ENCODE data around the gene RAI1.

The RAI1 gene

GRCh38 chr17:17719966-17720543 lies 38.8 kb downstream of the RAI1 start:
- H3K27me3 ChIP-seq (ENCODE audit: control insufficient read depth, insufficient read depth, low read length): no peaks in the 10 kb centered on the region
- no peak overlapping the region for H3K4me2 ChIP-seq (ENCODE audit: low read length)
- TF ChIP-seq, protein P1, sequence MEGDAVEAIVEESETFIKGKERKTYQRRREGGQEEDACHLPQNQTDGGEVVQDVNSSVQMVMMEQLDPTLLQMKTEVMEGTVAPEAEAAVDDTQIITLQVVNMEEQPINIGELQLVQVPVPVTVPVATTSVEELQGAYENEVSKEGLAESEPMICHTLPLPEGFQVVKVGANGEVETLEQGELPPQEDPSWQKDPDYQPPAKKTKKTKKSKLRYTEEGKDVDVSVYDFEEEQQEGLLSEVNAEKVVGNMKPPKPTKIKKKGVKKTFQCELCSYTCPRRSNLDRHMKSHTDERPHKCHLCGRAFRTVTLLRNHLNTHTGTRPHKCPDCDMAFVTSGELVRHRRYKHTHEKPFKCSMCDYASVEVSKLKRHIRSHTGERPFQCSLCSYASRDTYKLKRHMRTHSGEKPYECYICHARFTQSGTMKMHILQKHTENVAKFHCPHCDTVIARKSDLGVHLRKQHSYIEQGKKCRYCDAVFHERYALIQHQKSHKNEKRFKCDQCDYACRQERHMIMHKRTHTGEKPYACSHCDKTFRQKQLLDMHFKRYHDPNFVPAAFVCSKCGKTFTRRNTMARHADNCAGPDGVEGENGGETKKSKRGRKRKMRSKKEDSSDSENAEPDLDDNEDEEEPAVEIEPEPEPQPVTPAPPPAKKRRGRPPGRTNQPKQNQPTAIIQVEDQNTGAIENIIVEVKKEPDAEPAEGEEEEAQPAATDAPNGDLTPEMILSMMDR (IDR thresholded peaks at IDR 0.05): no peak
- H3K9me3 ChIP-seq (ENCODE audit: control insufficient read depth, low read length): no peaks in the 10 kb centered on the region
- H3K4me3 ChIP-seq (ENCODE audit: low read depth, low read length): no peak overlapping the region
- H3K27ac ChIP-seq: no peak overlapping the region
- no peak overlapping the region for H2AFZ ChIP-seq
- peaks cover 94% of the 10 kb centered on the region for H3K79me2 ChIP-seq
- no peak overlapping the region for H3K9ac ChIP-seq
- peaks cover 26% of the 10 kb centered on the region for H3K4me1 ChIP-seq
- no peaks in the 10 kb centered on the region for H3K36me3 ChIP-seq (ENCODE audit: control insufficient read depth, insufficient read depth, low read length)

GRCh38 chr17:17721140-17721668 lies 39.9 kb downstream of the RAI1 start:
- H3K27ac ChIP-seq: no peak overlapping the region
- H3K36me3 ChIP-seq (ENCODE audit: control insufficient read depth, insufficient read depth, low read length): no peaks in the 10 kb centered on the region
- H3K9me3 ChIP-seq (ENCODE audit: control insufficient read depth, low read length): no peaks in the 10 kb centered on the region
- H3K27me3 ChIP-seq (ENCODE audit: control insufficient read depth, insufficient read depth, low read length): no peaks in the 10 kb centered on the region
- H3K4me1 ChIP-seq: peaks cover 26% of the 10 kb centered on the region
- H3K4me3 ChIP-seq (ENCODE audit: low read depth, low read length): no peak overlapping the region
- H3K79me2 ChIP-seq: peaks cover 94% of the 10 kb centered on the region
- TF ChIP-seq, protein P1 (IDR thresholded peaks at IDR 0.05): no peak
- H3K9ac ChIP-seq: no peak overlapping the region
- H2AFZ ChIP-seq: no peak overlapping the region
- H3K4me2 ChIP-seq (ENCODE audit: low read length): no peak overlapping the region

- peaks cover 94% of the 10 kb centered on the region for H3K79me2 ChIP-seq
These were observed 41.0 kb downstream of the RAI1 start for GRCh38 chr17:17722081-17722905.

DNA sequence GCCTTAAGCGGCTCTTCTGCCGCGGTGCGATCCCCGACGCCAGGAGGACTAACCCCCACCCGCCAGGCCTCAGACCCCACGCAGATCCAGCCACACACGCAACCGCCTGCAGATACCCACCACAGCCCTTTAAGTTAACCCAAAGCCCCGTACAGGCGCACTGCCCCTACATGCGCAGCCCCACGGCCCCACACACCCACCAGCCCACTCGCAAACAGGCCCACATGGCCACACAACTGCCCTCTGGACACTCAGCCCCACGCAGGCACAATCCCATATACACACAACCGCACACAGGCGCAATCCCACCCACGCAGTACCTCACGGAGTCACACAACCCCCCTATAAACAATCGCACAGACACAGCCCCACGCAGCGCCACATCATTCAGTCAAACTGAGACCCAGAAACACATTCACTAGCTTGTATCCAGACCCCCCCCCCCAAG lies 41.7 kb downstream of the RAI1 start:
- Histone ChIP-seq H3K36me3 (ENCODE audit: control insufficient read depth, insufficient read depth, low read length) (no peaks in the 10 kb centered on the region), H3K79me2 (peaks cover 94% of the 10 kb centered on the region), H3K27me3 (ENCODE audit: control insufficient read depth, insufficient read depth, low read length) (no peaks in the 10 kb centered on the region), H3K9me3 (ENCODE audit: control insufficient read depth, low read length) (no peaks in the 10 kb centered on the region), H2AFZ (no peak overlapping the region), H3K9ac (no peak overlapping the region), H3K27ac (no peak overlapping the region), H3K4me1 (peaks cover 24% of the 10 kb centered on the region), H3K4me2 (ENCODE audit: low read length) (no peak overlapping the region), H3K4me3 (ENCODE audit: low read depth, low read length) (no peak overlapping the region)
- TF ChIP-seq, protein P1 (IDR thresholded peaks at IDR 0.05): no peak

More at GRCh38 chr17:17722081-17722905, 41.0 kb downstream of the RAI1 start:
- Histone ChIP-seq H3K9me3 (ENCODE audit: control insufficient read depth, low read length) (no peaks in the 10 kb centered on the region), H3K4me1 (peaks cover 22% of the 10 kb centered on the region), H2AFZ (no peak overlapping the region), H3K4me3 (ENCODE audit: low read depth, low read length) (no peak overlapping the region), H3K36me3 (ENCODE audit: control insufficient read depth, insufficient read depth, low read length) (no peaks in the 10 kb centered on the region), H3K9ac (no peak overlapping the region), H3K27me3 (ENCODE audit: control insufficient read depth, insufficient read depth, low read length) (no peaks in the 10 kb centered on the region), H3K4me2 (ENCODE audit: low read length) (no peak overlapping the region), H3K27ac (no peak overlapping the region)
- TF ChIP-seq, protein P1 (IDR thresholded peaks at IDR 0.05): no peak
